Measurements from ENCODE around the gene INPP5J. TPM values are rescaled to one million over a fixed set of nuclear protein-coding genes. Genes with fewer than 3 reads are reported as not detected.

INPP5J gene
- polyA plus RNA-seq, 1 donor from 2014 or later: 3.7 TPM

DNA sequence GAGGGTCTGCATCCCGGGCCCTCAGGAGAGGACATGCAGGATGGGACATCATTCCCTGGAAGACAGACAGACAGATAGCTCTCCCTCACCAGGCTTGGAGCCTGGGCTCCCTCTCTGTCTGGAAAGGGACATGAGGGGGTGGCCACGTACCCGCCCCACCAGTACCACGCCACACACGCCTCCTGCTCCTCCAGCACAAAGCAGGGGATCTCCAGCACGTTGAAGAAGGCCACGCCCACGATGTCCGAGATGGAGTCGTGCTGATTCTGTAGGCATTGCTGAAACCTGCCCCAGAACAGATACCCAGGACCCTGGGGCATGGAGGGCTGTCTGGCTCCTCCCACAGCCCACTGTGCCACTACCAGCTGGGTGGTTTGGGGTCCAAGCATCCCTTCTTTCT lies 15.4 kb downstream of the INPP5J start:
- no peaks in the 10 kb centered on the region for H3F3A ChIP-seq (ENCODE audit: insufficient read depth, low read length, poor library complexity, severe bottlenecking)
- H3K9me3 ChIP-seq (ENCODE audit: low read length): no peaks in the 10 kb centered on the region
- H3K9ac ChIP-seq (ENCODE audit: low read length): no peak overlapping the region
- H3K4me3 ChIP-seq (ENCODE audit: low read length): no peak overlapping the region
- no peaks in the 10 kb centered on the region for H4K20me1 ChIP-seq (ENCODE audit: insufficient read depth)
- H3K9me2 ChIP-seq (ENCODE audit: insufficient read depth, low read length): no peaks in the 10 kb centered on the region
- H3K36me3 ChIP-seq (ENCODE audit: insufficient read depth, low read length): no peaks in the 10 kb centered on the region
- H3K27me3 ChIP-seq (ENCODE audit: insufficient read depth, low read depth, low read length): no peaks in the 10 kb centered on the region
- no peaks in the 10 kb centered on the region for H3K79me2 ChIP-seq (replicated peaks; ENCODE audit: insufficient read depth, low read length)
- TF ChIP-seq POLR2AphosphoS5 (IDR thresholded peaks at IDR 0.05): no peak
- TF ChIP-seq, protein P1, sequence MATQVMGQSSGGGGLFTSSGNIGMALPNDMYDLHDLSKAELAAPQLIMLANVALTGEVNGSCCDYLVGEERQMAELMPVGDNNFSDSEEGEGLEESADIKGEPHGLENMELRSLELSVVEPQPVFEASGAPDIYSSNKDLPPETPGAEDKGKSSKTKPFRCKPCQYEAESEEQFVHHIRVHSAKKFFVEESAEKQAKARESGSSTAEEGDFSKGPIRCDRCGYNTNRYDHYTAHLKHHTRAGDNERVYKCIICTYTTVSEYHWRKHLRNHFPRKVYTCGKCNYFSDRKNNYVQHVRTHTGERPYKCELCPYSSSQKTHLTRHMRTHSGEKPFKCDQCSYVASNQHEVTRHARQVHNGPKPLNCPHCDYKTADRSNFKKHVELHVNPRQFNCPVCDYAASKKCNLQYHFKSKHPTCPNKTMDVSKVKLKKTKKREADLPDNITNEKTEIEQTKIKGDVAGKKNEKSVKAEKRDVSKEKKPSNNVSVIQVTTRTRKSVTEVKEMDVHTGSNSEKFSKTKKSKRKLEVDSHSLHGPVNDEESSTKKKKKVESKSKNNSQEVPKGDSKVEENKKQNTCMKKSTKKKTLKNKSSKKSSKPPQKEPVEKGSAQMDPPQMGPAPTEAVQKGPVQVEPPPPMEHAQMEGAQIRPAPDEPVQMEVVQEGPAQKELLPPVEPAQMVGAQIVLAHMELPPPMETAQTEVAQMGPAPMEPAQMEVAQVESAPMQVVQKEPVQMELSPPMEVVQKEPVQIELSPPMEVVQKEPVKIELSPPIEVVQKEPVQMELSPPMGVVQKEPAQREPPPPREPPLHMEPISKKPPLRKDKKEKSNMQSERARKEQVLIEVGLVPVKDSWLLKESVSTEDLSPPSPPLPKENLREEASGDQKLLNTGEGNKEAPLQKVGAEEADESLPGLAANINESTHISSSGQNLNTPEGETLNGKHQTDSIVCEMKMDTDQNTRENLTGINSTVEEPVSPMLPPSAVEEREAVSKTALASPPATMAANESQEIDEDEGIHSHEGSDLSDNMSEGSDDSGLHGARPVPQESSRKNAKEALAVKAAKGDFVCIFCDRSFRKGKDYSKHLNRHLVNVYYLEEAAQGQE (IDR thresholded peaks at IDR 0.05; ENCODE audit: borderline replicate concordance): no peak
- TF ChIP-seq MXI1 (conservative IDR thresholded peaks at IDR 0.05; ENCODE audit: poor library complexity, severe bottlenecking): no peak
- TF ChIP-seq, protein P2, sequence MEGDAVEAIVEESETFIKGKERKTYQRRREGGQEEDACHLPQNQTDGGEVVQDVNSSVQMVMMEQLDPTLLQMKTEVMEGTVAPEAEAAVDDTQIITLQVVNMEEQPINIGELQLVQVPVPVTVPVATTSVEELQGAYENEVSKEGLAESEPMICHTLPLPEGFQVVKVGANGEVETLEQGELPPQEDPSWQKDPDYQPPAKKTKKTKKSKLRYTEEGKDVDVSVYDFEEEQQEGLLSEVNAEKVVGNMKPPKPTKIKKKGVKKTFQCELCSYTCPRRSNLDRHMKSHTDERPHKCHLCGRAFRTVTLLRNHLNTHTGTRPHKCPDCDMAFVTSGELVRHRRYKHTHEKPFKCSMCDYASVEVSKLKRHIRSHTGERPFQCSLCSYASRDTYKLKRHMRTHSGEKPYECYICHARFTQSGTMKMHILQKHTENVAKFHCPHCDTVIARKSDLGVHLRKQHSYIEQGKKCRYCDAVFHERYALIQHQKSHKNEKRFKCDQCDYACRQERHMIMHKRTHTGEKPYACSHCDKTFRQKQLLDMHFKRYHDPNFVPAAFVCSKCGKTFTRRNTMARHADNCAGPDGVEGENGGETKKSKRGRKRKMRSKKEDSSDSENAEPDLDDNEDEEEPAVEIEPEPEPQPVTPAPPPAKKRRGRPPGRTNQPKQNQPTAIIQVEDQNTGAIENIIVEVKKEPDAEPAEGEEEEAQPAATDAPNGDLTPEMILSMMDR (IDR thresholded peaks at IDR 0.05; ENCODE audit: poor library complexity, severe bottlenecking): no peak
- TF ChIP-seq TAF1 (IDR thresholded peaks at IDR 0.05; ENCODE audit: low read depth): no peak
- no peak for TF ChIP-seq SMC3 (conservative IDR thresholded peaks at IDR 0.05; ENCODE audit: poor library complexity)
- H3K4me2 ChIP-seq (ENCODE audit: low read length): no peak overlapping the region
- H3K27ac ChIP-seq (ENCODE audit: low read length): no peak overlapping the region
- no peak overlapping the region for H2AFZ ChIP-seq (ENCODE audit: low read depth, low read length)

DNA sequence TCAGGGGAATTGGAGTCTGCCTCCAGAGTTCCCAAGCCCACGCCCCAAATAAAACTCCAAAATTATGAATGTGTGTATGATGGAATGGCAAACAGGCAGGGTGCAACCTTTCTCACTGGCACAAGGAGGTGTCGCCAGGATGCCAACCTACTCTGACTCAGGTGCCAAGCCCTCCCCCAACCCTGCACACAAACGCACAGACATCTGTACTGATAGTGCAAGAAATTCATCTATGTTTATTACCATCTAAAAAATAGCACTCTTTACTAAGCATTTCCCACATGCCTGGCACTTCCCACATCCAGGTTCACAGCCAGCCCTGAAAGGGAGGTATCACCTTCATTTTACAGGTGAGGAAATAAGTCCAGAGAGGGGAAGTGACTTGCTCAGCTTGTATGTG lies 16.3 kb downstream of the INPP5J start:
- no peak overlapping the region for H3K4me2 ChIP-seq (ENCODE audit: low read length)
- no peak overlapping the region for H3K9ac ChIP-seq (ENCODE audit: low read length)

More for the DNA sequence above, 16.3 kb downstream of the INPP5J start:
- Histone ChIP-seq H3K9me2 (ENCODE audit: insufficient read depth, low read length) (no peaks in the 10 kb centered on the region), H3K36me3 (ENCODE audit: insufficient read depth, low read length) (no peaks in the 10 kb centered on the region), H3K27me3 (ENCODE audit: insufficient read depth, low read depth, low read length) (no peaks in the 10 kb centered on the region), H3K27ac (ENCODE audit: low read length) (no peak overlapping the region), H3K9me3 (ENCODE audit: low read length) (no peaks in the 10 kb centered on the region), H3K4me3 (ENCODE audit: low read length) (no peak overlapping the region), H3K79me2 (replicated peaks; ENCODE audit: insufficient read depth, low read length) (no peaks in the 10 kb centered on the region), H2AFZ (ENCODE audit: low read depth, low read length) (no peak overlapping the region), H4K20me1 (ENCODE audit: insufficient read depth) (no peaks in the 10 kb centered on the region), H3F3A (ENCODE audit: insufficient read depth, low read length, poor library complexity, severe bottlenecking) (no peaks in the 10 kb centered on the region)
- TF ChIP-seq, protein P2 (IDR thresholded peaks at IDR 0.05; ENCODE audit: poor library complexity, severe bottlenecking): no peak
- TF ChIP-seq RAD21 (conservative IDR thresholded peaks at IDR 0.05) (no peak), SMC3 (conservative IDR thresholded peaks at IDR 0.05; ENCODE audit: poor library complexity) (no peak), MXI1 (conservative IDR thresholded peaks at IDR 0.05; ENCODE audit: poor library complexity, severe bottlenecking) (no peak), TAF1 (IDR thresholded peaks at IDR 0.05; ENCODE audit: low read depth) (no peak), EP300 (conservative IDR thresholded peaks at IDR 0.05; ENCODE audit: poor library complexity, severe bottlenecking) (no peak), EZH2 (IDR thresholded peaks at IDR 0.05; ENCODE audit: borderline replicate concordance, insufficient read depth, low read length, poor library complexity, severe bottlenecking) (no peak), POLR2AphosphoS5 (IDR thresholded peaks at IDR 0.05) (no peak)
- TF ChIP-seq, protein P1 (IDR thresholded peaks at IDR 0.05; ENCODE audit: borderline replicate concordance): no peak
